Activated T-helper 17 cell treated with anti-CD3 and anti-CD28 coated beads, Interleukin-2, amount 50 U/mL, for 72 hours (primary cell): ENCODE data around the gene ZNF740. TPM values are rescaled to one million over a fixed set of nuclear protein-coding genes. Genes with fewer than 3 reads are reported as not detected.
A peak's percentile ranks its signal among the peaks of the same experiment; 100 is the strongest.

Experiments used
- ATAC-seq: fragments of 150-1000 bp; cut with Tn5 transposase; replicated peaks from 2 replicates; pipeline ENCODE4 v1.10.0; 2021; ENCODE audit warnings: mild to moderate bottlenecking, moderate library complexity
- H3K27ac Mint-ChIP-seq: one replicate; pipeline ENCODE4 v1.8.0; 2022; ENCODE audit warnings: mixed read lengths
- H3K27me3 Mint-ChIP-seq: one replicate; pipeline ENCODE4 v1.8.0; 2022; ENCODE audit warnings: mixed read lengths
- H3K36me3 Mint-ChIP-seq: one replicate; pipeline ENCODE4 v1.8.0; 2022; ENCODE audit warnings: low read depth, mild to moderate bottlenecking, mixed read lengths
- H3K4me1 Mint-ChIP-seq: one replicate; pipeline ENCODE4 v1.8.0; 2022; ENCODE audit warnings: mixed read lengths
- H3K4me3 Mint-ChIP-seq: one replicate; pipeline ENCODE4 v1.8.0; 2022; ENCODE audit warnings: mild to moderate bottlenecking, mixed read lengths
- H3K9me3 Mint-ChIP-seq: one replicate; pipeline ENCODE4 v1.8.0; 2022; ENCODE audit warnings: mixed read lengths
- total RNA-seq, 2 donors: library from RNA; stranded (reverse); gene quantifications; one replicate each; pipeline ENCODE4 v1.2.3, GENCODE V29; 2022

The ZNF740 gene
- total RNA-seq, 2 donors from 2014 or later: 41.8 to 42.3 TPM

DNA sequence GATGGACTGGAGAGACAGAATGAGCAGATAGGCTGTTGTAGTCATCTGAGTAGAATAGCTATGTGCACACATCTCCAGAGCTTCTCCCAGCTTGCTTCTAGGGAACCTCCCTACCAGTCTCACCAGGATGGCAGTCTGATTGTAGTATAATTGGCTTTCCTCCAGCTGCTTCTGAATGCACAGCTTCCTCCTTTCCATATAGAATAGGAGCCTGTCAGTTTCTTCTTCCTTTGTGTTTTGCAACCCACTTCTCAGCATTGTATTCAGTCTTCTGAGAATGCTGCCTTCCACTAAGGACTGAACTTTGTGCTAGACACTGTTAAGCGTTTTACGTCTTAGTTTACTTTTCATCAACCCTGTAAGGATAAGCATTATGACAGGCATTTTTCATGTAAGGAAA is 2.4 kb downstream of the ZNF740 start:
- H3K27me3 Mint-ChIP-seq: no peaks in the 10 kb centered on the region
- H3K4me1 Mint-ChIP-seq: peaks cover 31% of the 10 kb centered on the region
- H3K4me3 Mint-ChIP-seq: peak overlapping the region; percentile 95
- no peaks in the 10 kb centered on the region for H3K9me3 Mint-ChIP-seq
- ATAC-seq: no peak
- H3K27ac Mint-ChIP-seq: no peak overlapping the region
- peaks cover 73% of the 10 kb centered on the region for H3K36me3 Mint-ChIP-seq

DNA sequence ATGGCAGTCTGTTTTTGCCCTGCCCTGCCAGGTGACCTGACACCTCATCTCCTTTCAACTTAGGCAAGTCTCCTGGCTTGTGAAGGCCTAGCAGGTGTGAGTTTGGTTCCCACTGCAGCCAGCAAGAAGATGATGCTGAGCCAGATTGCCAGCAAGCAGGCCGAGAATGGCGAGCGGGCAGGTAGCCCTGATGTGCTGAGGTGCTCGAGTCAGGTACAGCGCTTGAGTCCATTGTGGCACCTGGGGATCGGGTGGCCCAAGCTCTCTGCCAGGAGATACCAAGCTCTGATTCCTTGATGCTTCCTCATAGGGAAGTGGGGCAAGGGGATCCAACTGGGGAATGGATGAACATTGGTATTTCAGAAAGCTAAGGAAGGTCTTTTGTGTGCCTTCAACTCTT is 4.3 kb downstream of the ZNF740 start:
- no peak for ATAC-seq
- Mint-ChIP-seq H3K27ac (peak overlapping the region; percentile 66), H3K4me1 (peaks cover 23% of the 10 kb centered on the region), H3K4me3 (peak overlapping the region; percentile 13), H3K9me3 (no peaks in the 10 kb centered on the region), H3K36me3 (peaks cover 89% of the 10 kb centered on the region), H3K27me3 (no peaks in the 10 kb centered on the region)

- Mint-ChIP-seq H3K36me3 (peaks cover 88% of the 10 kb centered on the region), H3K4me3 (no peak overlapping the region), H3K27me3 (no peaks in the 10 kb centered on the region), H3K9me3 (no peaks in the 10 kb centered on the region), H3K4me1 (peaks cover 23% of the 10 kb centered on the region), H3K27ac (peak overlapping the region; percentile 66)
- ATAC-seq: no peak
Measured at GRCh38 chr12:53185582-53186153, 5.1 kb downstream of the ZNF740 start.

- peaks cover 17% of the 10 kb centered on the region for H3K4me1 Mint-ChIP-seq
- H3K9me3 Mint-ChIP-seq: no peaks in the 10 kb centered on the region
- H3K4me3 Mint-ChIP-seq: no peak overlapping the region
- ATAC-seq: no peak
- H3K27ac Mint-ChIP-seq: no peak overlapping the region
- no peaks in the 10 kb centered on the region for H3K27me3 Mint-ChIP-seq
- H3K36me3 Mint-ChIP-seq: peaks cover 91% of the 10 kb centered on the region
Measured at GRCh38 chr12:53186745-53187144, 6.2 kb downstream of the ZNF740 start.

- H3K4me1 Mint-ChIP-seq: peaks cover 11% of the 10 kb centered on the region
- no peak overlapping the region for H3K4me3 Mint-ChIP-seq
- ATAC-seq: no peak
- H3K27ac Mint-ChIP-seq: no peak overlapping the region
- H3K36me3 Mint-ChIP-seq: peaks cover 91% of the 10 kb centered on the region
- no peaks in the 10 kb centered on the region for H3K27me3 Mint-ChIP-seq
- no peaks in the 10 kb centered on the region for H3K9me3 Mint-ChIP-seq
Measured at GRCh38 chr12:53187145-53187899, 6.8 kb downstream of the ZNF740 start.

- peak; percentile 90 for ATAC-seq
- Mint-ChIP-seq H3K4me3 (no peak overlapping the region), H3K27me3 (no peaks in the 10 kb centered on the region), H3K27ac (peak overlapping the region; percentile 53), H3K9me3 (no peaks in the 10 kb centered on the region), H3K4me1 (no peaks in the 10 kb centered on the region), H3K36me3 (peaks cover 94% of the 10 kb centered on the region)
Measured at GRCh38 chr12:53190108-53190729, 9.7 kb downstream of the ZNF740 start.

DNA sequence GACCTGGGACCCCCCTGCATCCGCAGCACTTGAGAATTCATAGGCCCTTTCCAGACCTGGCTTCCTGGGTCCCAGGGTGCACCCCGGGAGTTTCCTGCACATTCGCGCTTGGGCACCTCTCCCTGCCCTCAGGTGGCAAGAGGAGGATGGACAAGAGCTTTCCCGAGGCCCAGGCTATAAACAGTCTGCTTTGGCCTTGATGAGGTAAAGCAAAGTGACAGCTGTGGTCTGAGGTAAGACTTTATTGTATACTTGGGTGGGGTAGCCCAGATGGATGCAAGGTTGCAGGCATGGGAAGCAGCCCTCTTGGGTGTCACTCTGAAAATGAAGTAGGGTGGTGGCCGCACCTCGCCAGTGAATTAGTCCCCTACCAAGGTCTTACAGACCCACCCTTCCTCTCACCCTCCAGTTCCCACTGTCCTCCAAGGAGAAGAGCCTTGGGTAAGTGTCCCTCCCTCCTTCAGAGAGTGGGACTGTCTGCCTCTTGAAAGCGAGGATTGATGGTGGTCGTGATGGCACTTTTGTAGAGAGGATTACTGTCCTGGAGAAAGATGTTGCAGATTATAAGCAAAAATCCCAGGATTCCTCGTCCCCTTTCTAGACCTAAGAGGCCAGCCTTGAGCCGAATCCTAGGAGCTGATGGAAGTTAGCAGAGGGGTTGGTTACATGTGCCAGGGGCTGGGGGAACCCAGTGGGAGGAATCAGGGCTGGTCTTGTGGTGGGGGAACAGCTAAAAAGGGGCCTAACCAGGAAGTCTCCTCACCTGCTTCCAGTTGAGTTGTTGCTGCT is 10.8 kb downstream of the ZNF740 start:
- H3K27ac Mint-ChIP-seq: peak overlapping the region; percentile 20
- H3K36me3 Mint-ChIP-seq: peaks cover 94% of the 10 kb centered on the region
- no peaks in the 10 kb centered on the region for H3K9me3 Mint-ChIP-seq

DNA sequence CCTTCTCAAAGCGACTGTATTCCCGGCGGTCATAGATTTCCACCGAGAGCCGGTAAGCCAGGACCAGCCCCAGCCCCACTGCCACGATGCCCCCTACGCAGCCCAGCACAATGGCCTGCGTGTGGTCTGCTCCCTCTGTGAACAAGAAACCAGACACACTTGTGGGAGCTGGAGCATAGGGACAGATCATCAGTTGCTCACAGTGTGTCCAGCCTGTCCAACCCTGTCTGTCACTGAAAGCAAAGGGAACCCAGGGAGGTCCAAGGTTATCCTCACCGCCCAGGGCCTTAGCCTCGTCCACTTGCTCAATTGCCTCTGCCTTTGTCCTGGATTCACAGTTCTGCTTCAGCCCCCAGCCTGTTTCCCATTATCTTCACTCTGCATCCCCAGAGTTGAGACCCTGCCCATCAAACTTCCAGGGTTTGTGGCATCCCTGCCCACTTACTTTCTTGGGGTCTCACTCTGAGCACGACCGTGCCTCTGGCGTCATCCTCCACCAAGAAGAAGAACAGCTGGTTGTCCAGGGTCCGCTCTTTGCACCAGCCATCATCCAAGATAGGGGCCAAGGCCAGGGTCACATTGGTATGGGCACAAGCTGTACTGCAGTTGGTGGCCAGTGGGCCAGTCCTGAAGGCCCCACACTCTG is 11.5 kb downstream of the ZNF740 start:
- peaks cover 4% of the 10 kb centered on the region for H3K4me1 Mint-ChIP-seq
- ATAC-seq: no peak
- H3K36me3 Mint-ChIP-seq: peaks cover 94% of the 10 kb centered on the region
- H3K9me3 Mint-ChIP-seq: no peaks in the 10 kb centered on the region
- peak overlapping the region; percentile 20 for H3K27ac Mint-ChIP-seq
- H3K27me3 Mint-ChIP-seq: no peaks in the 10 kb centered on the region
- no peak overlapping the region for H3K4me3 Mint-ChIP-seq

More for the DNA sequence above, 10.8 kb downstream of the ZNF740 start:
- no peak for ATAC-seq
- Mint-ChIP-seq H3K27me3 (no peaks in the 10 kb centered on the region), H3K4me1 (no peaks in the 10 kb centered on the region), H3K4me3 (no peak overlapping the region)

DNA sequence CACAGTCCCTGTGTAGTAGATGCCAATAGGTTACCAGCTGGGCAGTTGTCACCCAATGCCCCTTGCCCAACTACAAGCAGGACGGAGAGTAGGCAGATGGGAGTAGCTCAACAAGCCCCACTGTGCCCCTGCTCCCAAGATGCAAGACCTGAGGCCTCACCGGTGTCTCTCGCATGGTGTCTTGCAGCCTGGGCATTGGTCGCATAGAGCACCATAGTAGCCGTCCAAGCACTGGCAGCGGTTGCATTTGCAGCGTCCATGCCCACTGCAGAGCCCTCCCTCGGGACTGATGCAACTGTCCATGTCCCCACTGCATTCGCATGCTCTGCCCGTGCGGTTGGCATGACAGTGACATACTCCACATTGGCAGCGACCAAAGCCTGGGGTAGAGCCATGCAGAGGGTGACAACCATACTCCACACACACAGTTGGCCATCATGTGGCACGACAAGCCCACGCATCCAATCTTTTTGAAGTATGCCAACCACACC is 12.1 kb downstream of the ZNF740 start:
- Mint-ChIP-seq H3K36me3 (peaks cover 93% of the 10 kb centered on the region), H3K4me3 (no peak overlapping the region), H3K9me3 (no peaks in the 10 kb centered on the region), H3K27me3 (no peaks in the 10 kb centered on the region), H3K4me1 (peaks cover 6% of the 10 kb centered on the region), H3K27ac (peak overlapping the region; percentile 63)
- no peak for ATAC-seq

- no peak for ATAC-seq
- H3K4me3 Mint-ChIP-seq: no peak overlapping the region
- H3K27ac Mint-ChIP-seq: peak overlapping the region; percentile 63
- peaks cover 92% of the 10 kb centered on the region for H3K36me3 Mint-ChIP-seq
- peaks cover 8% of the 10 kb centered on the region for H3K4me1 Mint-ChIP-seq
- no peaks in the 10 kb centered on the region for H3K27me3 Mint-ChIP-seq
- no peaks in the 10 kb centered on the region for H3K9me3 Mint-ChIP-seq
Measured at GRCh38 chr12:53193040-53193439, 12.5 kb downstream of the ZNF740 start.

- no peaks in the 10 kb centered on the region for H3K9me3 Mint-ChIP-seq
- no peaks in the 10 kb centered on the region for H3K27me3 Mint-ChIP-seq
Measured at GRCh38 chr12:53193985-53194716, 13.6 kb downstream of the ZNF740 start.

GRCh38 chr12:53194973-53195372 is 14.5 kb downstream of the ZNF740 start:
- H3K4me3 Mint-ChIP-seq: no peak overlapping the region
- no peak for ATAC-seq
- no peaks in the 10 kb centered on the region for H3K9me3 Mint-ChIP-seq
- H3K36me3 Mint-ChIP-seq: peaks cover 92% of the 10 kb centered on the region
- peak overlapping the region; percentile 81 for H3K27ac Mint-ChIP-seq
- peaks cover 25% of the 10 kb centered on the region for H3K4me1 Mint-ChIP-seq
- no peaks in the 10 kb centered on the region for H3K27me3 Mint-ChIP-seq

More at GRCh38 chr12:53193985-53194716, 13.6 kb downstream of the ZNF740 start:
- H3K27ac Mint-ChIP-seq: peak overlapping the region; percentile 81
- H3K4me3 Mint-ChIP-seq: no peak overlapping the region
- H3K4me1 Mint-ChIP-seq: peaks cover 19% of the 10 kb centered on the region
- peaks cover 92% of the 10 kb centered on the region for H3K36me3 Mint-ChIP-seq
- ATAC-seq: no peak
